Activated B cell treated with CpG ODN at 0.5 μM for 24 hours (primary cell): ENCODE results near the gene MTRFR. TPM values are rescaled to one million over a fixed set of nuclear protein-coding genes. Genes with fewer than 3 reads are reported as not detected.

Experiments used
- ATAC-seq: fragments of 200-7000 bp; cut with Tn5 transposase; one replicate; pipeline ENCODE4 v1.10.0; 2021; ENCODE audit warnings: low read depth, mild to moderate bottlenecking, moderate library complexity
- CTCF ChIA-PET: fragments of 350-600 bp; sonication (Branson Sonifier 250); formaldehyde crosslinking; loops from one replicate; lab custom pipeline; 2021; ENCODE audit warnings: antibody characterized with exemption; lab: Charles Lee
- POLR2A ChIA-PET: fragments of 350-600 bp; sonication (Branson Sonifier 250); formaldehyde crosslinking; loops from one replicate; lab custom pipeline; 2021; ENCODE audit warnings: antibody characterized with exemption; lab: Charles Lee
- DNase-seq: peaks from one replicate; pipeline ENCODE4 v3.0.0; 2022
- H3K27ac Mint-ChIP-seq: one replicate; pipeline ENCODE4 v1.8.0; 2020; ENCODE audit warnings: mixed read lengths
- H3K27me3 Mint-ChIP-seq: one replicate; pipeline ENCODE4 v1.8.0; 2021; ENCODE audit warnings: mixed read lengths
- H3K36me3 Mint-ChIP-seq: one replicate; pipeline ENCODE4 v1.8.0; 2021; ENCODE audit warnings: low read depth, mixed read lengths
- H3K4me1 Mint-ChIP-seq: one replicate; pipeline ENCODE4 v1.8.0; 2021; ENCODE audit warnings: mixed read lengths
- H3K4me3 Mint-ChIP-seq: one replicate; pipeline ENCODE4 v1.8.0; 2020; ENCODE audit warnings: mild to moderate bottlenecking, mixed read lengths
- H3K9me3 Mint-ChIP-seq: one replicate; pipeline ENCODE4 v1.8.0; 2020; ENCODE audit warnings: mixed read lengths
- intact Hi-C: fragments of 100-400 bp; cut with micrococcal nuclease; formaldehyde crosslinking; loops from one replicate; pipeline ENCODE4 v1.15.1; 2024
- total RNA-seq: library from RNA; stranded (reverse); gene quantifications from 2 replicates; pipeline ENCODE4 v1.2.3, GENCODE V29; 2022
- TF ChIP-seq, protein P1 (sequence below): fragments of 200-600 bp; IDR thresholded peaks from one replicate; pipeline ENCODE4 v1.8.0; 2022; ENCODE audit warnings: antibody characterized with exemption, mild to moderate bottlenecking

Gene MTRFR
- total RNA-seq, 1 donor from 2014 or later = 23.6 TPM

DNA sequence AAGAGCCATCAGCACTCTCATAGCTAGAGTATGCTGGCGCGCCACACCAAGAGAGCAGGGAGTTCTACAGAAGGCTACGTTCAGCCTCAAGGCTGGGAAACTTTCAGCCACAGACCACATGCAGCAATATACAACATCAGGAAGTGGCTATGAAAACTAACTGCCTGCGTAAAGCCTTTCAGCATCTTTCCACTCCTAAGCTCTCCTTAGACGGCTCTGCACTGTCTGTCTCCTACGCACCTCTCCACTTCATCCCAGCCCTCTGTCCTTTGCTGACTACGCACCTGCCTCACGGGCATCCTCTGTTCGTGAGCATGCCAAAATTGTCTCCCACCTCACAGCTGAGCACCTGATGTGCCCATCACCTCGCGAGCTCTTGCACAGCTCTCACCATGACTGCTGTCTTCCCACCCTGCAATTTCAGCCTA is 10.0 kb upstream of the MTRFR start:
- ATAC-seq = no peak
- Mint-ChIP-seq H3K27ac (no peak overlapping the region), H3K4me3 (no peak overlapping the region), H3K9me3 (no peaks in the 10 kb centered on the region), H3K27me3 (no peaks in the 10 kb centered on the region), H3K4me1 (peaks cover 9% of the 10 kb centered on the region), H3K36me3 (peaks cover 48% of the 10 kb centered on the region)
- intact Hi-C loops = no loop called here
- CTCF ChIA-PET = interaction anchor here (0.7 to 2.1 kb wide), 2 partner anchors 14 to 761 kb away, joined by 4 to 9 read pairs; no protein-coding TSS in a partner anchor
- TF ChIP-seq, protein P1, sequence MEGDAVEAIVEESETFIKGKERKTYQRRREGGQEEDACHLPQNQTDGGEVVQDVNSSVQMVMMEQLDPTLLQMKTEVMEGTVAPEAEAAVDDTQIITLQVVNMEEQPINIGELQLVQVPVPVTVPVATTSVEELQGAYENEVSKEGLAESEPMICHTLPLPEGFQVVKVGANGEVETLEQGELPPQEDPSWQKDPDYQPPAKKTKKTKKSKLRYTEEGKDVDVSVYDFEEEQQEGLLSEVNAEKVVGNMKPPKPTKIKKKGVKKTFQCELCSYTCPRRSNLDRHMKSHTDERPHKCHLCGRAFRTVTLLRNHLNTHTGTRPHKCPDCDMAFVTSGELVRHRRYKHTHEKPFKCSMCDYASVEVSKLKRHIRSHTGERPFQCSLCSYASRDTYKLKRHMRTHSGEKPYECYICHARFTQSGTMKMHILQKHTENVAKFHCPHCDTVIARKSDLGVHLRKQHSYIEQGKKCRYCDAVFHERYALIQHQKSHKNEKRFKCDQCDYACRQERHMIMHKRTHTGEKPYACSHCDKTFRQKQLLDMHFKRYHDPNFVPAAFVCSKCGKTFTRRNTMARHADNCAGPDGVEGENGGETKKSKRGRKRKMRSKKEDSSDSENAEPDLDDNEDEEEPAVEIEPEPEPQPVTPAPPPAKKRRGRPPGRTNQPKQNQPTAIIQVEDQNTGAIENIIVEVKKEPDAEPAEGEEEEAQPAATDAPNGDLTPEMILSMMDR = no peak
- no peak for DNase-seq
- POLR2A ChIA-PET = interaction anchor here (0.6 to 2.6 kb wide), 2 partner anchors 10 to 12 kb away, joined by 5 to 13 read pairs; partner anchors contain the start of genes MPHOSPH9 and MTRFR

DNA sequence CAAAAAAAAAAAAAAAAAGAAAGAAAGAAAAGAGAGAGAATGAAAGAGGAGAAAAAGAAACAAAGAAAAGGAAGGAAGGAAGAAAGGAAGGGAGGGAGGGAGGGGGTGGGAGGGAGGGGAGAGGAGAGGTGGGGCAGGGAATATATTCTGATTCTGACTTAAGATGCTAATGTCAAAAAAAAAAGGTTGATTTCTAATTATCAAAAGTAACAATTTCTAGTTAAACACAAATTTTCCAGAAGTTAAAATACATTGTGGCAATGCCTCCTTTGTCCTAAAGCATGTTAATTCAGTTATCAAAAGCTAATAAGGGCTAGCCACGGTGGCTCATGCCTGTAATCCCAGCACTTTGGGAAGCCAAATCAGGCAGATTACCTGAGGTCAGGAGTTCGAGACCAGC is 7.8 kb upstream of the MTRFR start:
- no peak for DNase-seq
- no peaks in the 10 kb centered on the region for H3K9me3 Mint-ChIP-seq
- ChIA-PET CTCF (no interaction called here), POLR2A (no interaction called here)
- TF ChIP-seq, protein P1 = no peak
- intact Hi-C loops = no loop called here
- no peaks in the 10 kb centered on the region for H3K27me3 Mint-ChIP-seq
- H3K4me3 Mint-ChIP-seq = no peak overlapping the region
- H3K27ac Mint-ChIP-seq = no peak overlapping the region
- peaks cover 23% of the 10 kb centered on the region for H3K4me1 Mint-ChIP-seq
- H3K36me3 Mint-ChIP-seq = peaks cover 35% of the 10 kb centered on the region
- ATAC-seq = no peak

DNA sequence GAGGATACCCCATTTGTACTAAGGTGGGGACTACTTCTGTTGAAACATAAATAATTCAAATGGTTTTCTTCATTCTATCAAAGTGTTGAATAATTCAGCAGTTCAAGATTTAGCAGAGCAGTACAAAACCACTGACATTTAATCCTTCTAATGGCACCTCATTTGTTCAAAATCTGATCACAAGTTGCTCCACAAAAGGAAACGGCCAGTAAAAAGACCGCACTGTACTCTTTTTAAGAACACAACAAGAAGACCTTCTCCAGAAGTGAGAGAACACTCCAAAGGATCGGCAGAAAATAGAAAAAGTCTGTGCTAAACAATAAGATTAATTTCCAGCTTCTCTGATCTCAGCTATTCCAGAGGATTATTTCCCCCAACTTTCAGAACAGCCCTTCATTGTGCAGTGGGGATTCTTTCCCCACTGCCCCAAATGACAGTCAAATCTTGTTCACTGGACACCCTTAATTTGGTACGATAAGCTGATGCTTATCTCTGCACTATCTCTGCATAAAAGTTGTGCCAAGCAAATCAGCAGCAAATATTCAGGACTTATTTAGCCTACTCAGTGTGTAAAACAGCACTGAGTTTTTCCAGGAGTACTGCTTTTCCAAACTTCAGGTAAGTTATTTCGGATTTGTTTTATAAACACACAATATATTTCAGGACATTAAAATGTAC is 5.5 kb upstream of the MTRFR start:
- CTCF ChIA-PET = interaction anchor here (2.0 kb wide), 1 partner anchor 10 kb away, joined by 11 read pairs; no protein-coding TSS in a partner anchor
- TF ChIP-seq, protein P1 = no peak
- Mint-ChIP-seq H3K4me3 (no peak overlapping the region), H3K36me3 (peaks cover 23% of the 10 kb centered on the region), H3K27ac (no peak overlapping the region), H3K4me1 (peaks cover 34% of the 10 kb centered on the region), H3K9me3 (no peaks in the 10 kb centered on the region), H3K27me3 (no peaks in the 10 kb centered on the region)
- intact Hi-C loops = no loop called here
- no peak for ATAC-seq
- DNase-seq = no peak
- POLR2A ChIA-PET = interaction anchor here (0.6 kb wide), 1 partner anchor 353 kb away, joined by 7 read pairs; no protein-coding TSS in a partner anchor

DNA sequence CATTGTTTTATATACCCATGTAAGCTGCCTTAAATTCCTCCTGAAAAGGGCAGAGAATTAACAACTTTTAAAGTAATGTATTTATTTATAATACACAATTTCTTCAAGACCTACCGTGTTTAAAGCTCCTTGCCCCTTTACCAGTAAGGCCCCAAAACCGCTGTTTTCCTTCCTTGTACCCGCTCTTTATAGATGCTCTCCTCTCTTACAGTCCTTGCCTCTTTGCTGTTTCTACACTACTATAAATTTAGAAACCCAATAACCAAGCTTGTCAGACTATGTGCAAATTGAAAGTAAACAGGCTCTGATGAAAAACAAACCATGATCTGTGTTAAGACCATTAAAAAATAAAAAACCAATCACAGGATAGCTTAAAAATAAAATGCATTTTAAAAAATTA is 4.2 kb upstream of the MTRFR start:
- Mint-ChIP-seq H3K36me3 (peaks cover 29% of the 10 kb centered on the region), H3K4me1 (peaks cover 40% of the 10 kb centered on the region), H3K9me3 (no peaks in the 10 kb centered on the region), H3K27ac (no peak overlapping the region), H3K27me3 (peaks cover 3% of the 10 kb centered on the region), H3K4me3 (peak overlapping the region; percentile 35)
- DNase-seq (no peak), ATAC-seq (no peak)
- ChIA-PET CTCF (interaction anchor here (2.0 kb wide), 1 partner anchor 9 kb away, joined by 11 read pairs; no protein-coding TSS in a partner anchor), POLR2A (interaction anchor here (0.6 to 1.2 kb wide), 4 partner anchors 9 to 15 kb away, joined by 3 to 4 read pairs (median 3); no protein-coding TSS in a partner anchor)
- intact Hi-C loops = no loop called here
- TF ChIP-seq, protein P1 = no peak

DNA sequence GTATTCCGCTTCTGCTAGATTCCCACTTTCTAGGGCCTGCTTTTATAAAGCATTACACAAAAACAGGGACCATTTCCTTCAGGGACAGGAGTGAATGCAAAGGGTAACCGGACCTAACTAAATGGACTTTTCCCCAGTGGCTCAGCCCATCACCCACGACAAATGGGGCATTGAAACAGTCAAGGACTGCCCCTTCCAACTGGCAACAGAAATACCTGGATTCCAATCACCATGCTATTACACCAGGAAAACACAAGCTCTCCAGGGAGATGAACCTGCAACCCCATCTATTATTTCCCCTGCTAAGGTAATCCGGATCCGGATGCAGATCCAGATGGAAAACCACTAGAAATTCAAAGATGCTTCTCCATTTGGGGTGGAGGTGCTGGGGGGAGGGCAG is 1.3 kb upstream of the MTRFR start:
- intact Hi-C loops = loop anchor here (2.0 to 10.0 kb wide), 8 partner anchors 39 to 1150 kb away; partner anchors contain the start of genes CCDC92, CDK2AP1, DENR and KNTC1
- POLR2A ChIA-PET = interaction anchor here (0.7 to 3.1 kb wide), 27 partner anchors 9 to 731 kb away, joined by 3 to 40 read pairs (median 8); partner anchors contain the start of genes ARL6IP4, ATP6V0A2, DDX55 and EIF2B1
- TF ChIP-seq, protein P1 = no peak
- peaks cover 24% of the 10 kb centered on the region for H3K36me3 Mint-ChIP-seq
- H3K4me3 Mint-ChIP-seq = peak overlapping the region; percentile 98
- no peaks in the 10 kb centered on the region for H3K9me3 Mint-ChIP-seq
- H3K27me3 Mint-ChIP-seq = peaks cover 3% of the 10 kb centered on the region
- peak overlapping the region; percentile 98 for H3K27ac Mint-ChIP-seq
- DNase-seq (no peak), ATAC-seq (no peak)
- CTCF ChIA-PET = interaction anchor here (2.3 to 4.9 kb wide), 2 partner anchors 148 to 188 kb away, joined by 7 to 42 read pairs; no protein-coding TSS in a partner anchor
- H3K4me1 Mint-ChIP-seq = peaks cover 66% of the 10 kb centered on the region
